GM12891 (cell line): ENCODE measurements around the gene PCK1.

Source experiments
- PAX5 ChIP-seq: IDR thresholded peaks from 2 replicates; pipeline ENCODE4 v1.6.1; 2011; ENCODE audit warnings: low read length, moderate library complexity, mild to moderate bottlenecking; ENCODE audit not compliant: insufficient read depth, severe bottlenecking
- POLR2A ChIP-seq: IDR thresholded peaks from 2 replicates; pipeline ENCODE4 v1.6.1; 2011; ENCODE audit warnings: low read depth, low read length, control low read depth
- POLR2AphosphoS5 ChIP-seq: IDR thresholded peaks from 2 replicates; pipeline ENCODE4 v1.6.1; 2011; ENCODE audit warnings: low read depth, low read length, control low read depth
- POU2F2 ChIP-seq: IDR thresholded peaks from 2 replicates; pipeline ENCODE4 v1.6.1; 2011; ENCODE audit warnings: low read depth, mild to moderate bottlenecking, control low read depth, low read length, moderate library complexity
- SPI1 ChIP-seq: IDR thresholded peaks from 2 replicates; pipeline ENCODE4 v1.6.1; 2011; ENCODE audit warnings: low read depth, low read length, control low read depth
- TAF1 ChIP-seq: IDR thresholded peaks from 2 replicates; pipeline ENCODE4 v1.6.1; 2011; ENCODE audit warnings: low read depth, low read length, control low read depth

- no peak for TF ChIP-seq POLR2A
- no peak for TF ChIP-seq TAF1
- TF ChIP-seq POLR2AphosphoS5: no peak
- TF ChIP-seq SPI1: no peak
- no peak for TF ChIP-seq POU2F2
- TF ChIP-seq PAX5: no peak
Observed at GRCh38 chr20:57579331-57579897, 18.5 kb downstream of the PCK1 start.
